ENCODE data around the gene SDR39U1.

DNA sequence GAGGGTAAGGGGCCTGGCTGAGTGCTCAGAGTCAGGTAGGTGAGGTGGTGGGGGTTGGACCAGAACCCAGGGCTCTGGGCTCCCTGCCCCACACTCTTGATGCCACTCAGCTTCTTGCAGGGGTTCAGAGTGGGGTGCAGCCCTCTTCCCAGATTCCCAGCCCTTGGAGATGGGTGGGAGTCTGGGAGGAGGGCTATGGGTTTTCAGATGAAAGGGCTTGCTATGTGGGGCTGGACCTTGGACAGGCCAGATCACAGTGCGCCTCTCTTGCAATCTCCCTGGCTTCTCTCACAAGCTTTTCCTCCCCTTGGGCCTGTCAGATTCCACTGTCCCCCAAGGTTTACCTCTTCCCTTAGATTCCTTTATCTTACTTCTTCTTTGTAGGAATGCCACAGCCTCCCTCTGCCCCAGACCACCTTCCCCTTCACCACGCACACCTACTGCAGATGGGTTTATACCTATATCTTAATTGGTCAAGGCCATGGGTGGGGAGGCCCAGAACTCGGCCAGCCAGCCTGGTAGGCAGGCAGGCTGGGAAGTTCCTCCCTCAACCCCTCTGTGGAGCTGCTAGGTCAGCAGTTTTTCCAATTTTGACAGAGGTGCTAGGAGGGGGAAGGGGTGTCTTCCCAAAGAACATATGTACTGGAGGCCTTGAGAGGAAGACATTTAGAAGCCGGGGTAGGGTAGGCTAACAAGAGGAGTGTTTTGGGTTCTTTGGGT is 42.4 kb downstream of the SDR39U1 start:
- TF ChIP-seq, protein P1, sequence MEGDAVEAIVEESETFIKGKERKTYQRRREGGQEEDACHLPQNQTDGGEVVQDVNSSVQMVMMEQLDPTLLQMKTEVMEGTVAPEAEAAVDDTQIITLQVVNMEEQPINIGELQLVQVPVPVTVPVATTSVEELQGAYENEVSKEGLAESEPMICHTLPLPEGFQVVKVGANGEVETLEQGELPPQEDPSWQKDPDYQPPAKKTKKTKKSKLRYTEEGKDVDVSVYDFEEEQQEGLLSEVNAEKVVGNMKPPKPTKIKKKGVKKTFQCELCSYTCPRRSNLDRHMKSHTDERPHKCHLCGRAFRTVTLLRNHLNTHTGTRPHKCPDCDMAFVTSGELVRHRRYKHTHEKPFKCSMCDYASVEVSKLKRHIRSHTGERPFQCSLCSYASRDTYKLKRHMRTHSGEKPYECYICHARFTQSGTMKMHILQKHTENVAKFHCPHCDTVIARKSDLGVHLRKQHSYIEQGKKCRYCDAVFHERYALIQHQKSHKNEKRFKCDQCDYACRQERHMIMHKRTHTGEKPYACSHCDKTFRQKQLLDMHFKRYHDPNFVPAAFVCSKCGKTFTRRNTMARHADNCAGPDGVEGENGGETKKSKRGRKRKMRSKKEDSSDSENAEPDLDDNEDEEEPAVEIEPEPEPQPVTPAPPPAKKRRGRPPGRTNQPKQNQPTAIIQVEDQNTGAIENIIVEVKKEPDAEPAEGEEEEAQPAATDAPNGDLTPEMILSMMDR (IDR thresholded peaks at IDR 0.05): no peak
- TF ChIP-seq ZFX (IDR thresholded peaks at IDR 0.05; ENCODE audit: borderline replicate concordance): no peak
